Hepatocyte (in vitro differentiated cells): ENCODE measurements around the gene ASZ1. TPM values are rescaled to one million over a fixed set of nuclear protein-coding genes. Genes with fewer than 3 reads are reported as not detected.
A peak's percentile ranks its signal among the peaks of the same experiment; 100 is the strongest.

Experiments used
- DNase-seq: peaks from one replicate; pipeline ENCODE4 v3.0.0-alpha.2; 2016; ENCODE audit warnings: low spot score
- H2AFZ ChIP-seq: fragments of 200-600 bp; sonication (generic); 2 replicates; pipeline ENCODE4 v1.6.0; 2016; ENCODE audit warnings: antibody characterized with exemption, mild to moderate bottlenecking
- H3K27ac ChIP-seq: fragments of 200-600 bp; sonication (generic); 2 replicates; pipeline ENCODE4 v1.5.1; 2016; ENCODE audit warnings: mild to moderate bottlenecking
- H3K27me3 ChIP-seq: fragments of 200-600 bp; sonication (generic); 2 replicates; pipeline ENCODE4 v1.6.1; 2016
- H3K36me3 ChIP-seq: fragments of 200-600 bp; sonication (generic); replicated peaks from 2 replicates; pipeline ENCODE4 v1.5.1; 2016; ENCODE audit warnings: low read depth; ENCODE audit not compliant: insufficient read depth
- H3K4me1 ChIP-seq: fragments of 200-600 bp; sonication (generic); 2 replicates; pipeline ENCODE4 v1.5.1; 2016; ENCODE audit warnings: mild to moderate bottlenecking, moderate library complexity; ENCODE audit not compliant: insufficient read depth
- H3K4me2 ChIP-seq: fragments of 200-600 bp; sonication (generic); 2 replicates; pipeline ENCODE4 v1.6.0; 2016
- H3K4me3 ChIP-seq: fragments of 200-600 bp; sonication (generic); 2 replicates; pipeline ENCODE4 v1.5.1; 2016; ENCODE audit warnings: mild to moderate bottlenecking
- H3K79me2 ChIP-seq: fragments of 200-600 bp; sonication (generic); 2 replicates; pipeline ENCODE4 v1.6.0; 2017; ENCODE audit warnings: mild to moderate bottlenecking
- H3K9me2 ChIP-seq: fragments of 200-600 bp; sonication (generic); replicated peaks from 2 replicates; pipeline ENCODE4 v1.6.0; 2017; ENCODE audit warnings: mild to moderate bottlenecking; ENCODE audit not compliant: insufficient read depth
- H3K9me3 ChIP-seq: fragments of 200-600 bp; sonication (generic); 2 replicates; pipeline ENCODE4 v1.5.1; 2016; ENCODE audit warnings: low read depth, mild to moderate bottlenecking
- H4K20me1 ChIP-seq: fragments of 200-600 bp; sonication (generic); 2 replicates; pipeline ENCODE4 v1.6.0; 2016; ENCODE audit warnings: mild to moderate bottlenecking; ENCODE audit not compliant: insufficient read depth, poor library complexity, severe bottlenecking
- EZH2 ChIP-seq: fragments of 200-600 bp; sonication (generic); IDR thresholded peaks from 2 replicates; pipeline ENCODE4 v1.6.1; 2016; ENCODE audit warnings: antibody characterized with exemption, mild to moderate bottlenecking, borderline replicate concordance
- EZH2phosphoT487 ChIP-seq: fragments of 200-600 bp; sonication (generic); IDR thresholded peaks from one replicate; pipeline ENCODE4 v1.6.1; 2018; ENCODE audit warnings: antibody characterized with exemption, mild to moderate bottlenecking, low read depth, moderate library complexity; ENCODE audit not compliant: unreplicated experiment, severe bottlenecking
- whole genome bisulfite sequencing: methylation state at CpG from one replicate; pipeline ENCODE4 v1.1.6; 2016; ENCODE audit warnings: low lambda C conversion rate; ENCODE audit errors: missing lambda C conversion rate; 5-methylcytosine and 5-hydroxymethylcytosine counted together
- polyA plus RNA-seq: library from polyadenylated mRNA; unstranded; fragments of >200 nt; fragmentation: Nextera tagmentation; extraction: Ambion mirVana; gene quantifications from 2 replicates; pipeline ENCODE4 v1.2.1, GENCODE V29; 2016
- total RNA-seq: library from RNA; depleted of rRNA; stranded (reverse); fragments of >200 nt; gene quantifications from 2 replicates; pipeline ENCODE4 v1.2.3, GENCODE V29; 2014
- TF ChIP-seq, protein P1 (sequence below): fragments of 200-600 bp; sonication (generic); IDR thresholded peaks from 2 replicates; pipeline ENCODE4 v1.5.1; 2016; ENCODE audit warnings: antibody characterized with exemption, mild to moderate bottlenecking; ENCODE audit not compliant: poor library complexity

Gene ASZ1
- total and polyA plus RNA-seq, 2 experiments from 2014 or later = 0.28 TPM; not detected in 1

DNA sequence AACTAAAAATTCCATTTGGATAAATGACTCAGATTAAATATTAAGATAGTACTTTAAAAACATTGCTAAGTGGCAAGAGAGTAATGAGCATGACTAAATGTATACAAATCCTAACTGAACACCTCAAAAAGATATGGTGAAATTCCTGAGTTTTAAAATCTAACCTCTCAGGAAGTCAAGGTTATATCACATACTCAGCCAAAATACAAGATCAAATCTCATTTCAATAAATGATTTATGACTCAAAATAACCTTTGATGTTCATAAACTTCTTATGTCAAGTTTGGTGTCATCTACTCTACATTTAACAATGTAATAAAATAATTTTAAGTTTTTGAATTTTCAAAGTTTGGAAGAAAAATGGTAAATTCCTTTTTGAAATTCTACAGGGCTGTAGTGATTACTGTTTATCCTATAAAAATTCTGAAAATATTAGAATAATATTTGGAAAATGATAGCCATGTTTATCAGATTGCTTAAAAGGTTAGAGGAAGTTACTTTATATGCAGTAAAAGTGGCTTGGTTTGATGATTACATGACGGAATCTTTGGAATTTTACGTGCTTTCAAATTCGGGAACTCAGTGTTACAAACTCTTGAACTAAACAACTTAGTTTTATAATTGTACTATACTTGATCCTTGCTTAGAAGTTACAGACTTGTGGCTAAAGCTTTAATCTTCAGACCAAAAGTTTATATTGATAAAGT is 43.7 kb downstream of the ASZ1 start:
- no peaks in the 10 kb centered on the region for H3K36me3 ChIP-seq
- no peaks in the 10 kb centered on the region for H3K9me2 ChIP-seq
- no peak overlapping the region for H3K27ac ChIP-seq
- H3K79me2 ChIP-seq = no peaks in the 10 kb centered on the region
- H3K4me2 ChIP-seq = peak overlapping the region; percentile 10
- no peaks in the 10 kb centered on the region for H3K27me3 ChIP-seq
- H3K4me3 ChIP-seq = no peak overlapping the region
- H4K20me1 ChIP-seq = no peaks in the 10 kb centered on the region
- H2AFZ ChIP-seq = no peak overlapping the region
- WGBS = 32% methylated on average over 3 of the region's 3 CpGs
- TF ChIP-seq EZH2 = no peak
- TF ChIP-seq EZH2phosphoT487 = no peak
- TF ChIP-seq, protein P1, sequence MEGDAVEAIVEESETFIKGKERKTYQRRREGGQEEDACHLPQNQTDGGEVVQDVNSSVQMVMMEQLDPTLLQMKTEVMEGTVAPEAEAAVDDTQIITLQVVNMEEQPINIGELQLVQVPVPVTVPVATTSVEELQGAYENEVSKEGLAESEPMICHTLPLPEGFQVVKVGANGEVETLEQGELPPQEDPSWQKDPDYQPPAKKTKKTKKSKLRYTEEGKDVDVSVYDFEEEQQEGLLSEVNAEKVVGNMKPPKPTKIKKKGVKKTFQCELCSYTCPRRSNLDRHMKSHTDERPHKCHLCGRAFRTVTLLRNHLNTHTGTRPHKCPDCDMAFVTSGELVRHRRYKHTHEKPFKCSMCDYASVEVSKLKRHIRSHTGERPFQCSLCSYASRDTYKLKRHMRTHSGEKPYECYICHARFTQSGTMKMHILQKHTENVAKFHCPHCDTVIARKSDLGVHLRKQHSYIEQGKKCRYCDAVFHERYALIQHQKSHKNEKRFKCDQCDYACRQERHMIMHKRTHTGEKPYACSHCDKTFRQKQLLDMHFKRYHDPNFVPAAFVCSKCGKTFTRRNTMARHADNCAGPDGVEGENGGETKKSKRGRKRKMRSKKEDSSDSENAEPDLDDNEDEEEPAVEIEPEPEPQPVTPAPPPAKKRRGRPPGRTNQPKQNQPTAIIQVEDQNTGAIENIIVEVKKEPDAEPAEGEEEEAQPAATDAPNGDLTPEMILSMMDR = no peak
- no peak for DNase-seq
- no peaks in the 10 kb centered on the region for H3K9me3 ChIP-seq
- peaks cover 6% of the 10 kb centered on the region for H3K4me1 ChIP-seq

DNA sequence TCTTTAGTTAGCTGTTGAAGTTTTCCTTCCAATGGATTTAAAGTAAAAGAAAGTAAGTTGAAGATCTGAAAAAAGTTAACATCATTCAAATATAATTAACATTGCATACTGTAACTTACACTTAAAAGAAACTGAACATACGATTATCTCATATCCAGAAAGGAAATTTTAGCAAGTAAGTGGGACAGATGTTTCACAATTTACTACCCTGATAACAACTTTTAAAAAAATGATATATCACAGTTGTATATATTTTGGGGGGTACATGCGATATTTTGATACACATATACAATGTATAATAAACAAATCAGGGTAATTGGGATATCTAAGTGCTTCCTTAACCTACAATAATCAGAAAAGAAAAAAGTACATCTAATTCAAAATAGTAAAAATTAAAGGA is 44.2 kb downstream of the ASZ1 start:
- no peaks in the 10 kb centered on the region for H3K79me2 ChIP-seq
- H3K4me3 ChIP-seq = no peak overlapping the region
- no peaks in the 10 kb centered on the region for H3K9me3 ChIP-seq
- H3K9me2 ChIP-seq = no peaks in the 10 kb centered on the region
- no peaks in the 10 kb centered on the region for H3K27me3 ChIP-seq
- DNase-seq = no peak
- H4K20me1 ChIP-seq = no peaks in the 10 kb centered on the region
- H3K27ac ChIP-seq = no peak overlapping the region
- H3K4me1 ChIP-seq = peaks cover 6% of the 10 kb centered on the region
- H2AFZ ChIP-seq = no peak overlapping the region
- TF ChIP-seq, protein P1 = no peak
- TF ChIP-seq EZH2phosphoT487 (no peak), EZH2 (no peak)
- H3K4me2 ChIP-seq = no peak overlapping the region
- WGBS = 68% methylated on average over 2 of the region's 2 CpGs
- no peaks in the 10 kb centered on the region for H3K36me3 ChIP-seq

DNA sequence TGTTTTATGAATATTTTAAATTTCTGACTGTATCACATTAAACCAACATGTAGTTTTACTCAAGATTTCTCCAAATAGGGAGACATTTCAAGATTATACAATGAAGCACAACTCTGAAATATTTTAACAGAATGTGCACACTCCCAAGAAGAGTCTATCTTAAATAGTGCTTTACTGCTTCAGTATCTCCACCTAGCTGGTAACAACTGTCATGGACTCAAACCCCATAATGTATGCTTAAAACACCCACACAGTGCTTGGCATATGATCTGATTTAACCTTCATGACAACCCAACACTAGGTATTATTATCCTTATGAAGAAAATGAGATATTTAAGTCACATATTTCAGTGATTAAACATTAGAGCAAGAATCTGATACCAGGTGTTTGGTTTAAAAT is 45.9 kb downstream of the ASZ1 start:
- peaks cover 6% of the 10 kb centered on the region for H3K4me1 ChIP-seq
- H3K9me3 ChIP-seq = no peaks in the 10 kb centered on the region
- no peaks in the 10 kb centered on the region for H3K79me2 ChIP-seq
- no peak overlapping the region for H2AFZ ChIP-seq
- H3K36me3 ChIP-seq = no peaks in the 10 kb centered on the region
- H3K4me3 ChIP-seq = no peak overlapping the region
- H3K4me2 ChIP-seq = no peak overlapping the region
- DNase-seq = no peak
- no peak for TF ChIP-seq EZH2
- TF ChIP-seq, protein P1 = peak; percentile 9
- H4K20me1 ChIP-seq = no peaks in the 10 kb centered on the region
- no peaks in the 10 kb centered on the region for H3K9me2 ChIP-seq
- no peak overlapping the region for H3K27ac ChIP-seq
- no peaks in the 10 kb centered on the region for H3K27me3 ChIP-seq

DNA sequence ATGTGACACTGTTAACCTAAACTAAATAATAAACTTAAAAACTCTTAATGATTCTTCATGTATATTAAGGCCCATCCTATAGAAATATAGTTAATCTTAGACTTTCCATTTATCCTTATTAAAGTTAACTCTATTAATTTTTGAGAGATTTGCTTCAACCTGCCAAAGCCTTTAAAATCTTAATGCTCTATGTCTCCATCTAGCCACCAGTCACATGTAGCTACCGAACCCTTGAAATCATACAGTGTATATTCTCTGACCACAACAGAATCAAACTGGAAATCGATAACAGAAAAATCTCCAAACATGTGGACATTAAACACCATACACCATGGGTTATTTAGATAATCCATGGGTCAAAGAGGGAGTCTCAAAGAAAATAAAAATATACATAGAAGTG is 51.9 kb downstream of the ASZ1 start:
- no peak for TF ChIP-seq EZH2
- TF ChIP-seq, protein P1 = peak; percentile 18
- no peaks in the 10 kb centered on the region for H3K4me1 ChIP-seq
- H3K27me3 ChIP-seq = no peaks in the 10 kb centered on the region
- H3K79me2 ChIP-seq = no peaks in the 10 kb centered on the region
- no peak overlapping the region for H3K27ac ChIP-seq
- H3K9me2 ChIP-seq = no peaks in the 10 kb centered on the region
- no peaks in the 10 kb centered on the region for H3K36me3 ChIP-seq
- H4K20me1 ChIP-seq = no peaks in the 10 kb centered on the region
- WGBS = 69% methylated on average over 2 of the region's 2 CpGs
- H3K9me3 ChIP-seq = no peaks in the 10 kb centered on the region
- no peak overlapping the region for H3K4me2 ChIP-seq
- H3K4me3 ChIP-seq = no peak overlapping the region
- no peak for DNase-seq
- no peak overlapping the region for H2AFZ ChIP-seq
